ENCODE data around the gene TSPAN9.

TSPAN9 gene

GRCh38 chr12:3315201-3315661, 238.1 kb downstream of the TSPAN9 start:
- no peak overlapping the region for H3K27ac ChIP-seq (ENCODE audit: low read depth, low read length)
- H4K5ac ChIP-seq (ENCODE audit: low read length), result no peak overlapping the region
- no peak overlapping the region for H3K4ac ChIP-seq (ENCODE audit: low read depth, low read length)
- H3K23ac ChIP-seq (ENCODE audit: low read length), result no peak overlapping the region
- no peak overlapping the region for H2BK5ac ChIP-seq (ENCODE audit: low read length)
- DNase-seq, result no peak
- no peak overlapping the region for H3K9ac ChIP-seq (ENCODE audit: low read length)
- no peak overlapping the region for H4K8ac ChIP-seq (ENCODE audit: low read depth, low read length)
- H3K56ac ChIP-seq (ENCODE audit: low read length), result no peak overlapping the region
- H3K4me1 ChIP-seq (ENCODE audit: control insufficient read depth, low read depth, low read length), result no peaks in the 10 kb centered on the region
- no CpG with 5 or more reads among the region's 11 CpGs for WGBS (ENCODE audit: extremely low coverage, insufficient coverage, low lambda C conversion rate)
- no peaks in the 10 kb centered on the region for H3K27me3 ChIP-seq (ENCODE audit: insufficient read depth, low read length, poor library complexity)
- no peak overlapping the region for H2BK15ac ChIP-seq (replicated peaks; ENCODE audit: low read depth)
- no peak overlapping the region for H2AK5ac ChIP-seq (ENCODE audit: low read length)
- no peaks in the 10 kb centered on the region for H3K79me1 ChIP-seq (ENCODE audit: low read length)
- H3K79me2 ChIP-seq (ENCODE audit: control insufficient read depth, insufficient read depth, low read length), result no peaks in the 10 kb centered on the region
- H2BK120ac ChIP-seq (ENCODE audit: low read depth, low read length), result no peak overlapping the region
- H3K36me3 ChIP-seq (ENCODE audit: control insufficient read depth, insufficient read depth, low read length), result no peaks in the 10 kb centered on the region
- no peak overlapping the region for H3K18ac ChIP-seq (ENCODE audit: low read length)
- no peak overlapping the region for H3K4me2 ChIP-seq (ENCODE audit: low read length)
- H3K4me3 ChIP-seq (ENCODE audit: low read length), result no peak overlapping the region

- Histone ChIP-seq H3K4me3 (ENCODE audit: low read length) (no peak overlapping the region), H3K27ac (ENCODE audit: low read depth, low read length) (no peak overlapping the region)
Measured at GRCh38 chr12:3316776-3317480, 239.7 kb downstream of the TSPAN9 start.

GRCh38 chr12:3317481-3317815, 240.3 kb downstream of the TSPAN9 start:
- Histone ChIP-seq H4K5ac (ENCODE audit: low read length) (no peak overlapping the region), H2BK5ac (ENCODE audit: low read length) (no peak overlapping the region), H3K36me3 (ENCODE audit: control insufficient read depth, insufficient read depth, low read length) (no peaks in the 10 kb centered on the region), H3K9ac (ENCODE audit: low read length) (no peak overlapping the region), H4K8ac (ENCODE audit: low read depth, low read length) (no peak overlapping the region), H3K18ac (ENCODE audit: low read length) (no peak overlapping the region), H3K79me1 (ENCODE audit: low read length) (no peaks in the 10 kb centered on the region), H2BK15ac (replicated peaks; ENCODE audit: low read depth) (no peak overlapping the region), H2BK120ac (ENCODE audit: low read depth, low read length) (no peak overlapping the region), H3K79me2 (ENCODE audit: control insufficient read depth, insufficient read depth, low read length) (no peaks in the 10 kb centered on the region), H2AK5ac (ENCODE audit: low read length) (no peak overlapping the region), H3K4ac (ENCODE audit: low read depth, low read length) (no peak overlapping the region), H3K27ac (ENCODE audit: low read depth, low read length) (no peak overlapping the region), H3K4me2 (ENCODE audit: low read length) (no peak overlapping the region), H3K56ac (ENCODE audit: low read length) (no peak overlapping the region), H3K4me3 (ENCODE audit: low read length) (no peak overlapping the region), H3K23ac (ENCODE audit: low read length) (no peak overlapping the region), H3K4me1 (ENCODE audit: control insufficient read depth, low read depth, low read length) (no peaks in the 10 kb centered on the region), H3K27me3 (ENCODE audit: insufficient read depth, low read length, poor library complexity) (no peaks in the 10 kb centered on the region)
- no CpG with 5 or more reads among the region's 4 CpGs for WGBS (ENCODE audit: extremely low coverage, insufficient coverage, low lambda C conversion rate)
- DNase-seq, result no peak

More at GRCh38 chr12:3316776-3317480, 239.7 kb downstream of the TSPAN9 start:
- Histone ChIP-seq H2AK5ac (ENCODE audit: low read length) (no peak overlapping the region), H3K9ac (ENCODE audit: low read length) (no peak overlapping the region), H2BK5ac (ENCODE audit: low read length) (no peak overlapping the region), H3K79me2 (ENCODE audit: control insufficient read depth, insufficient read depth, low read length) (no peaks in the 10 kb centered on the region), H3K27me3 (ENCODE audit: insufficient read depth, low read length, poor library complexity) (no peaks in the 10 kb centered on the region), H3K36me3 (ENCODE audit: control insufficient read depth, insufficient read depth, low read length) (no peaks in the 10 kb centered on the region), H3K23ac (ENCODE audit: low read length) (no peak overlapping the region), H2BK120ac (ENCODE audit: low read depth, low read length) (no peak overlapping the region), H4K8ac (ENCODE audit: low read depth, low read length) (no peak overlapping the region), H2BK15ac (replicated peaks; ENCODE audit: low read depth) (no peak overlapping the region), H3K18ac (ENCODE audit: low read length) (no peak overlapping the region), H3K4ac (ENCODE audit: low read depth, low read length) (no peak overlapping the region), H3K56ac (ENCODE audit: low read length) (no peak overlapping the region), H4K5ac (ENCODE audit: low read length) (no peak overlapping the region), H3K79me1 (ENCODE audit: low read length) (no peaks in the 10 kb centered on the region), H3K4me1 (ENCODE audit: control insufficient read depth, low read depth, low read length) (no peaks in the 10 kb centered on the region), H3K4me2 (ENCODE audit: low read length) (no peak overlapping the region)
- no peak for DNase-seq
- no CpG with 5 or more reads among the region's 12 CpGs for WGBS (ENCODE audit: extremely low coverage, insufficient coverage, low lambda C conversion rate)

GRCh38 chr12:3317841-3318501, 240.8 kb downstream of the TSPAN9 start:
- Histone ChIP-seq H3K56ac (ENCODE audit: low read length) (no peak overlapping the region), H3K27ac (ENCODE audit: low read depth, low read length) (no peak overlapping the region), H3K27me3 (ENCODE audit: insufficient read depth, low read length, poor library complexity) (no peaks in the 10 kb centered on the region), H2BK120ac (ENCODE audit: low read depth, low read length) (no peak overlapping the region), H3K4ac (ENCODE audit: low read depth, low read length) (no peak overlapping the region), H3K79me2 (ENCODE audit: control insufficient read depth, insufficient read depth, low read length) (no peaks in the 10 kb centered on the region), H2AK5ac (ENCODE audit: low read length) (no peak overlapping the region), H4K5ac (ENCODE audit: low read length) (no peak overlapping the region), H3K4me2 (ENCODE audit: low read length) (no peak overlapping the region), H3K23ac (ENCODE audit: low read length) (no peak overlapping the region), H3K79me1 (ENCODE audit: low read length) (no peaks in the 10 kb centered on the region), H3K18ac (ENCODE audit: low read length) (no peak overlapping the region), H3K4me3 (ENCODE audit: low read length) (no peak overlapping the region), H2BK5ac (ENCODE audit: low read length) (no peak overlapping the region), H4K8ac (ENCODE audit: low read depth, low read length) (no peak overlapping the region), H3K36me3 (ENCODE audit: control insufficient read depth, insufficient read depth, low read length) (no peaks in the 10 kb centered on the region), H3K4me1 (ENCODE audit: control insufficient read depth, low read depth, low read length) (no peaks in the 10 kb centered on the region), H3K9ac (ENCODE audit: low read length) (no peak overlapping the region), H2BK15ac (replicated peaks; ENCODE audit: low read depth) (no peak overlapping the region)
- no CpG with 5 or more reads among the region's 13 CpGs for WGBS (ENCODE audit: extremely low coverage, insufficient coverage, low lambda C conversion rate)
- DNase-seq, result no peak

- no peak overlapping the region for H3K4ac ChIP-seq (ENCODE audit: low read depth, low read length)
- H4K8ac ChIP-seq (ENCODE audit: low read depth, low read length), result no peak overlapping the region
- no peak overlapping the region for H2AK5ac ChIP-seq (ENCODE audit: low read length)
- no peak overlapping the region for H3K18ac ChIP-seq (ENCODE audit: low read length)
- H3K56ac ChIP-seq (ENCODE audit: low read length), result no peak overlapping the region
- H3K4me1 ChIP-seq (ENCODE audit: control insufficient read depth, low read depth, low read length), result no peaks in the 10 kb centered on the region
- no peaks in the 10 kb centered on the region for H3K27me3 ChIP-seq (ENCODE audit: insufficient read depth, low read length, poor library complexity)
- no peak overlapping the region for H3K23ac ChIP-seq (ENCODE audit: low read length)
- H3K9ac ChIP-seq (ENCODE audit: low read length), result no peak overlapping the region
- no peak overlapping the region for H2BK120ac ChIP-seq (ENCODE audit: low read depth, low read length)
- no CpG with 5 or more reads among the region's 17 CpGs for WGBS (ENCODE audit: extremely low coverage, insufficient coverage, low lambda C conversion rate)
- H3K79me2 ChIP-seq (ENCODE audit: control insufficient read depth, insufficient read depth, low read length), result no peaks in the 10 kb centered on the region
- H3K36me3 ChIP-seq (ENCODE audit: control insufficient read depth, insufficient read depth, low read length), result no peaks in the 10 kb centered on the region
- no peak for DNase-seq
- no peak overlapping the region for H2BK5ac ChIP-seq (ENCODE audit: low read length)
- H2BK15ac ChIP-seq (replicated peaks; ENCODE audit: low read depth), result no peak overlapping the region
- H3K27ac ChIP-seq (ENCODE audit: low read depth, low read length), result no peak overlapping the region
- no peak overlapping the region for H4K5ac ChIP-seq (ENCODE audit: low read length)
- no peak overlapping the region for H3K4me2 ChIP-seq (ENCODE audit: low read length)
- no peak overlapping the region for H3K4me3 ChIP-seq (ENCODE audit: low read length)
- H3K79me1 ChIP-seq (ENCODE audit: low read length), result no peaks in the 10 kb centered on the region
Measured at GRCh38 chr12:3319723-3320492, 242.7 kb downstream of the TSPAN9 start.
